Measurements from ENCODE around the gene CDC42BPG.

Gene CDC42BPG

DNA sequence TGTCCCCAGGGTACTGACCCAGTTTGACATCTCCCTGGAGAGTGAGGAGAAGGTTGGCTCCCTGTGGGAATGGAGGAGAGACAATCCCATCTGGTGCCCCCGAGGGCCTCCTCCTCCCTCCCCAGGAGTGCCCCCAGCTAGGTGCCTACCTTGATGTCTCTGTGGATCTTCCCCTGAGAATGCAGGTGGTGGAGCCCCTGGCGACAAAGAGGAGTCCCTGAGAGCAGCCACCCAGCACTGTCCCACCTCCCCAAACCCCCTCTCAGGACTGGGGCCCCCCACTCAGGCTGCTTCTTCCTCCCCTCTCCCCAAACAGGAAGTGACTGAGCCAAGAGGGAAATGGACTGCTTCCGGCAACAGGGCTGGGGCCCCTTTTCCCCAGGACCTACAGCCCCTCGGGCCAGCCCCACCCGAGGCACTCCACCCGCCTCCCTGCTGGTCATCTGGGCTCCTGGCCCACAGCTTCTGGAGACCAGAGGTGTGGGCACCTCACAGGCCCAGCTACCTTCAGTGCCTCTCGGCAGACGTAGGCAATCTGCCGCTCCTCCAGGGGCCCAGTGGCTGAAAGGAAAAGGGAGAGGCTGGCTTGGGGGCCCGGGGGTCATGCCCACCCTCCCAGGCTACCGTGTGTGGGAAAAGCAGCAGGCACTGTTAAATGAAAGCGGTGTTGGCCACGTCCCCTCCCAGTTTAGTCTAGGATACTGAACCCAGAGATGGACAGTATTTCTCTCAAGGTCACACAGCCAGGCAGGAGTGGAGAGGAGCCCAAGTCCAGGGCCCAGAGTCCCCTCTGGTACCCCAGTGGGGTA is 42.7 kb downstream of the CDC42BPG start:
- DNase-seq: no peak

DNA sequence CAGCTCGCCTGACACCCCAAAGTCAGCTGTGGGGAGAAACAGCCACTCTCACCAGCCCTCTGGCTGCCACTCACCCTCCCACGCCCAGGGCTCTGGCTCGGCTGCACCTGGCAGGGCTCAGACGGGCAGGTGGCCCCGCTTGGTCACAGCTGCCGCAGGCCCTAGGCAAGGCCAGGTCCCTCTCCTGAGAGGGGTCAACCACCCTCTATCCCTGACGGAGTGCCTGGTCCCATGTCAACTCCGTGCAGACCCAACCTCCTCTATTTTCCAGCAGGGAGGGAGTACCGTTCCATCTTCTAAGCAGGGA is 43.3 kb downstream of the CDC42BPG start:
- no peak for DNase-seq

DNA sequence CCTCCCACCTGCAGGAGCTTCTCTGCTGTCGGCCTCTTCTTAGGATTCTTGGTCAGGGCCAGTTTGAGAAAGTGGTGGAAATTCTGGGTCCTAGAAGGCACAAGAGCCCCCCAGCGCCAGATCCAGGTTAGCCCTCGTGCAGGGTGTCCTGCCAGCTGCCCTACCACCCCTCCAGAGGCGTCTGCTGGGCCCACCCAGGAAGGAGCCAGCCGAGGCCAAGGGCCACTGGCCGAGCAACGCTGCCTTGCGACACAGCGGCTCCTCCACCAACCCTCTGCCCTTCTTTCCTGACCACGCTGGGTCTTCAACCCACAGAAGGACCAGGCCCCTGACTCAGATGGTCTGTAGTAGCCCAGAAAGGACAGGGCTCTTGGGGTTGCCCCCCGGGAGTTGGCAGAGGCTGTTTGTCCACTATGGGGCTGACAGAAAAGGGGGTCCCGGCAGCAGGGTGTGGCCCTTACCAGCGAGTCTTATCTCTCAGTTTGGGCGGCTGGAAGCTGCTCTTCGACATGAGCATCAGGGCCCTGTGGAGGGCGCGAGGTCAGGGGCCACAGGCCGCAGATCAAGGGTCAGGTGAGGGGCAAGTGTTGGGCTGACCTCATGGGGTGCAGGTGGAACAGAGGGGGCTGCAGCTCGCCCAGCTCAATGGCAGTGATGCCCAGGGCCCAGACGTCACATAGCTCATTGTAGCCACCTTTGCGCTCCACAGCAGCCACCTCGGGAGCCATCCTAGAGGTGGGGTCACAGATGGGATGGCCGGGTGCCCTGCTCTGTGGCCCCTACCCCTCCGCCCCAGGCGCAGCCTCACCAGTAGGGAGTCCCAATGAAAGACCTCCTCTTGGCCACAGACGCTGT is 43.9 kb downstream of the CDC42BPG start:
- no peak for DNase-seq

DNA sequence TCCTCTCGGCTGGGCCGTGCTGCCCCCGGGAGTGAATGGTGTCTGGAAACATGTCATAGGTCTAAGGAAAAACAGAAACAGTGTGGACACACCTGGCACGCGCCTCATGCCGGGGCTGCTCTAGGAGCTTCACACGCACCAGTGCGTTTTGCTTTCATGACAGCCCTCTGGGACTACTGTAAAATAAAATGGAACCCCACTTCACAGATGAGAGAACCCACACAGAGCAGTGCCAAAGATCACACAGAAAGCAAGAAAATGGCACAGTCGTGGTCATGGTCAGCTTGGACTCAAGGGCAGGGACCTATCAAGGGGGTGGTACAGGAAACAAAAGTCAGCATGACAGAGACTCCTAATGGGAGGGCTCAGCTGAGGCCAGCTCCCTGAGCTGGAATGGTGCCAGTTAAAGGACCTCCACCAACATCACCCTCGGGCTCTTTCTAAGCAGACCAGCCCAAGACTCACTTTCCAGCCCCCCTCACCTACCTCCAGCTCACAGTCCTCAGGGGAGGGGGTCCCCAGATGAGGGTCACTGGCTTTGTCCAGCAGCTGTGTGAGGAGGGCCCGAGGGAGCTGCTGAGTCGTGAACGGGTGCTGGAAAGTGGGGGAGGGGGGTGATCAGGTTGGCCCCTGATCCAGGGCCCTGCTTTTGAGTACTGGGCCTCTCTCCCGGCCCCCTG is 44.7 kb downstream of the CDC42BPG start:
- DNase-seq: no peak

DNA sequence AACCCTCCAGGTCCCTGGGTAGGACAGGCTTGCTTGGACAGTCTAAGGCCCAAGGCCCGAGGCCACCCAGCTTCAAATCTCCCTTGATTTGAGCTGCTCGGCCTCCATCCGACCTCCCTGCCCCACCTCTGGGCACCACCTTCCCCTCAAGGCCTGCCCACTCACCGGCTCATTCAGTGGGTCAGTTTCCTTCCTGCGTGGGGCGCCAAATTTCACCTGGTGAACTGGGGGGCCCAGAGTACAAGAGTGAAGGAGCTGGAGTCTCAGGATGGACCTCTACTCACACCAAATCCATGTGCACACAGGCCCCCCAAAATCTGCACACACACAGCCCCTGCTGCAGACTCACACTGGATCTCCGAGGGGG is 45.2 kb downstream of the CDC42BPG start:
- DNase-seq: no peak

DNA sequence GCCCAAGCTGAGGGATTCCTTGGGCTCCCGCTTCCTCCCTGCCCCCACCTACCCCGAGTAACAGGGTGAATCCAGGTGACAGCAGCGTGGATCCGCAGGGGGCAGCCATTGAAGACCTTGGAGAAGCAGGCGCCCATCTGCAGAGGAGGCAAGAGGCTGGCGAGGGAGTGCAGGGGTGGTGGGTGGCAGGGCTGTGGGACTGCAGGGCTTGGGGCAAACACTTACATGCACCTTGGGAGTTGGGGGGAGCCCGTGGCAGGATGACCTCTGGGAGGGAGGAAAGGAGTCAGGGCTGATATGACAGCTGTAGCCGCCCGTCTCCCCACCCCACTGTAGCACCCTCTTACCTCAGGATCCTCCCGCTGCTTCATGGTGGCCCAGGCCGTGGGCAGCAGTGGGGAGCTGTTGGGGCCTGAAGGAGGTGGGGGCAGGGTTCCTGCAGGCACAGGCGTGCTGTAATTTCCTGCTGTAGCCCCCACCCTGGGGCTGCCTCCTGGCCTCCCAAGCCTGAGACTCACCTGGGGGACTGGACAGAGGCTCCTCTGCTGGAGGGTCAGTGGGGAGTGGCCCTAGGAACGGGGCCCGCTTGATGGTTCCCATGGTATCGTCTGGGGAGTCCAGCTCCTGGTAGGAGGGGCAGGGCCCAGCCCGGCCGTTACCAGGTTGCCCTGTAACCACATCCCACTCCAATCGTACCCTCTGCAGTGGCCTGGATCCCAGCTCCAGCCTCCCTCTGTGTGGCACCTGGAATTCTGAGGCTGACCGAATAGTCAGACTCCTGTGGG is 47.5 kb downstream of the CDC42BPG start:
- DNase-seq: no peak

DNA sequence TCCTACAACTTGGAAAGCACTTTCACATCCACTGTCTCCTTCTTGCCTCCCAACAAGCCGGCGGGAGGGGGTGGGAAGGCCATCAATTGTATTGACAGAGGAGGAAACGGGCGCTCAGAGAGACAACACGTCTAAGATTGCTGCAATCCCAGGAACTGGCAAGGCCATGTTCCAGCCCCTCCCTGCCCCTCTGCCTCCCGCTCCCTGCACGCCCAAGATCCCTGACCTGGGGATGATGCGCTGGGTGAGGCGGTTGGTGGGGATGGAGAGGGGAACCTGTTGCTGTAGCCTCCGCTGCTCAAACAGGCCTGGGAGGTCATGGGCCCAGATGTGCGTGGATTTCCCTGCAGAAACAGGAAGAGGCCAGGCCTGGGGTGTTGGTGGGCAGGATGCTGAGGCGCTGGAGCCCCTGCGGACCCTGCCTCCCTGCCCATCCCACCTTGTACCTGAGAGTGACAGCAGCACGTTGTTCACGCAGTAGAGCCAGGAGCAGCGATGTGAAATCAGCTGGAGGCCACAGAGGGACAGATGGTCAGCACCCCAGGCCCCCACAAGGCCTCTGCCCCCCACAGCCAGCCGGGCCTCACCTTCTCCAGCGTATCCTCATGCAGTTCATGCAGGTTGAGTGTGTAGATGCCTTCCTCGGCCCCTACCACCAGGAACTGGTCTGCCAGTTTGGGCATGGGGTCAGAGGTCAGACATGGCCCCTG is 48.3 kb downstream of the CDC42BPG start:
- DNase-seq: no peak

DNA sequence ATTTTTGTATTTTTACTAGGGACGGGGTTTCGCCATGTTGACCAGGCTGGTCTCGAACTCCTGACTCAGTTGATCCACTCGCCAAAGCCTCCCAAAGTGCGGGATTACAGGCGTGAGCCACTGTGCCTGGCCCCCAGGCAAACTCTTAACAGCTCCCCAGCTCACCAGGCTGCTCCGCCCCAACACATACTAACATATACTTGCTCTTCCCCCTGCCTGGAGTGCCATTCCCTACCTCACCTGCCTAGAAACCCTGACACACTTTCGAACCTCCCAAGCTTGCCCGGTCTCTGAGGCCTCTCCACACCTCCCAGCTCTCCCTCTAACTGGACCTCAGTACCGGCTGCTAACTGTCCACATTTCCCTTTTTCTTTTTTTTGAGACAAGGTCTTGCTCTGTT is 49.9 kb downstream of the CDC42BPG start:
- no peak for DNase-seq

DNA sequence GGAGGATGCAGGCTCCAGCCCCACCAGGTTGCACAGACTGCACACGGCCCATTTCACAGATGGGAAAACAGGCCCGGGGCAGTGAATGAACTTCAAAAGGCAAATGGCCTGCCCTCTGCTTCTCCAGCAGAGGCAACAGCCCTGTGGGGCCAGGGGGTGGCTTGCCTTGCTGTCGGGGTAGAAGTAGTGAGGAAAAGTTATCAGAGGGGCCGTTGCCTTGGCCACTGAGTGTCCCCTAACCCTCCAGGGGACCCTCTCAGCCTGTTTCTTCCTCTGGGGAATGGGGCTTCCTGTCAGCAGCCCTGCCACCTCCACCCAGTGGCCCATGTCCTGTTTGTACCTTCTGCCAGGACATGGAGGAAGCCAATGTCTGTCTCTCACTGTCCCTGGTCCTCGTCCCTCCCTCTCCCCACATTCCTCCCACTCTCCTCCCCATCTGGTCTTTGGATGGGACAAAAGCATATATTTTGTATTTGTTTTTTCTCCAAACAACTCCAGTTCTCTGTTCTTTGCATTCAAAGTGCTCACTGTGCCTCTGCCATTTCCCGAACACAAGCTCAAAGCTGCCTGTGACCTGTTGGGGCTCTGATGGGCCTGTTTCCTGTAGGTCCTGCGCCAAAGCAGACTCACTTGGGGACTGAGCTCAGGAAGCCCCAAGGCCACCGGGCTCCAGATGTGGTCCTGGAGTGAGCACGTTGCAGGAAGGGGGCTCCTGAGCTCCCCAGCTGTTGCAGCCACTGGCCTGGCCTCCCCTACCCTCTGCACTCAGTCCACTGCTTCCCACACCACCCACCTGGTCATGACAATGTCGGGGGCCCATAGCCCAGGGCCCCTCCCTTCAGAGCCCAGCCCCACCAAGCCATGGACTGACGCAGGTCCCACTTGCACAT is 50.9 kb downstream of the CDC42BPG start:
- no peak for DNase-seq

DNA sequence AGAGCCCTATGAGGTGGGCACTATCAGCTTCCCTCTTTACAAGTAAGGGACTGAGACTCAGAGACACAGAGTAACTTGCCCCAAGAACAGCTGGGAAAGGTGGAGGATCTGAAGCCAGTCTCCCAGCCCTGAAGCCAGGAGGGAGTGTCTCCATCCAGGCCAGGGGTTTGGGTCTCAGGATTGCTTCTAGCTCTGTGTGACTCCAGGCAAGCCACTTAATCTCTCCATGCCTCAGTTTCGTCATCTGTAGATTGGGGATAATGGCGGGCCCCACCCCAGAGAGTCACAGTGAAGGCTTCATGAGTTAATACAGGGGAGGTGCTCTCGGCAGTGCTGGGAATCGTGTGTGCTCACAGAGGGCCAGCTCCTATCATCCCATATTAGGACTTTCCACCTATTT is 52.0 kb downstream of the CDC42BPG start:
- no peak for DNase-seq

DNA sequence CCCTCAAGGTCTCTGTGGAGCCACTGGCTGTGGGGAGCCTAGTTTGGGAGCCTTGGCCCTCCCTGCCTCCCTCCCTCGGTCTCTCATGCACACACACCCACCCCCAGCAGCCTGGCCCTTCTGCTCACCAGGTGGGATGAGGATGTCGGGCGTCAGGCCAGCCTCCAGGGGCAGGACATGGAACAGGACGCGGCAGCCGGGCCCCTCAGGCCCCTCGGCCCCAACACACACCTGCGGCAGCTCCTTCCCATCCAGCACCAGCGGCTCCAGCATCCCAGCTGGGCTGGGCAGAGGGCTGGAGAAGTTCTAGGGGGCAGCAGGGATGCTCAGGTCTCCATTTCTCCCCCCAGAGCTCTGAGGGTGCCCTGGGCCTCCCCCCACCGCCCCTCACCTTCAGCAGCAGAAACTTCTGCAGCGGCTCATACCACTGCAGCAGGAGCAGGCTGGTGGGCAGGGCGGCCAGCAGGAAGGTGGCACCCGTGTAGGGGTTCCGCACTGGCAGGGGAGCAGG is 52.6 kb downstream of the CDC42BPG start:
- no peak for DNase-seq

DNA sequence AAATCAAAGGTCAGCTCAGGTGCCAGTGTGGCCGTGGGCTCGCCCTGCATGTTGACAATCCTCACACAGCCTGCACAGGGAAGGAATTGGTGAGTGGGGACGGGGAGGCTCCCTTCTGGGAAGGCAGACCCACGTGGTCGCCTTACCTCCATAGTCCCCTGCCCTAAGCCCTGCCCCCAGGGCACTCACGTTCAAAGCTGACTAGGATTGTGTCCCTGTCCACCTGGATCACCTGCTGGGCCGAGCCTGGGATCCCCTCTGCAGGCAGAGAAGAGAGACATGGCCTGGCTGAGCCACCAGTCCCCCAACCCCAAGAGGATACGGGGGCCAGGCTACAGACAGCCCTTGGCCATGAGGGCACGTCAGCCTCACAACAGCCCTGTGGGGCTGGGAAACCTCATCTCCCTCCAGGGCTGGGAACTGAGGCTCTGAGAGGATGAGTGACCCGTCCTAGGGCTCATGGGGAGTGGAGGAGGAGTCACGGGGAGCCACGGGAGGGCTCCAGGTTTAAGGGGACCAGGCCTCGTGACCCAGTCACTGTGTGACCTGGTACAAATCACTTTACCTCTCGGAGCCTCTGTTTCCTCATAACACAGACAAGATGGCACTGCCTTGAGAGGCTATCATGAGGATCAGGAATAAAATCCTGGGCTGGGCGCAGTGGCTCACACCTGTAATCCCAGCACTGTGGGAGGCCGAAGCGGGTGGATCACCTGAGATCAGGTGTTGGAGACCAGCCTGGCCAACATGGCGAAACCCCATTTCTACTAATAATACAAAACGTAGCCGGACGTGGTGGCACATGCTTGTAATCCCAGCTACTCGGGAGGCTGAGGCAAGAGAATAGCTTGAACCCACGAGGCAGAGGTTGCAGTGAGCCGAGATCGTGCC is 54.0 kb downstream of the CDC42BPG start:
- no peak for DNase-seq

DNA sequence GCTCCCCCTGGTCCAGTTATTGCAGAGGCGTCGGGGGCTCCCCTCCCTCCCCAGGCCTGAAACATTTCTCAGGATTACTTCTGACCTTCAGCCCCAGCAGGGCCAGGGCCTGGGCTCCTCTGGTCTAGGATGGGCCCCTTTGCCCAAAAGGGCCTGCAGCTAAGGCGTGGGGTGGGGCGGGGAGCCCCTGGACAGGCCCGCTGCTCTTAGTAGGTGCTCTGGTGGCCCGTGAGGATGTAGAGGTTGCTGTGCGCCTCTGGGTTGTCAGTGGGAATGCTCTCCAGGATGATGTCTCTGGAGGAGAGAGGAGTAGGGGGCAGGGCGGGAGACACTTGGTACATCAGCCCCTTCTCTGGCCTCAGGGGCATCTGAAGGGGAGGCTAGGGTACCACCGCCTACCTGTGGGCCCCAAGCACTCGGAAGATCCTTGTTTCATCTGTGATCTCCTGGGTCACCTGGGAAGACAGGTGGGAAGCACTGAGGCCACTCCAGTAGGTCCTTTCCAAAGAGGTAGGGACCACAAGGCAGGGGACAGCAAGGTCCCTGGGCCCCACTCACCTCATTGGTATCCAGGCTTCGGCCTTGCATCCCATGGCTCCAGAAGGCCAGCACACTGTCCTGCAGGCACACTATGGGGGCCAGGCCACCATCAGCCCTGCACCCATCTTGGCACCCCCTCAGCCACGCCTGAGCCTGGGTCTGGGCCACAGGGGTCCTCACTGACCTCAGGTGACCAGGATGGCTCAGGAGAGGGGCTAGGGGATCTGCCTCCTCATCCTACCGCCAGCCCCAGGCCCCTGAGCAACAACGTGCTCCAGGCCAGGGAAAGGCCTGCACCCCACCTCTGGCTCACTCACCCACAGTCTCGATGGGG is 54.9 kb downstream of the CDC42BPG start:
- DNase-seq: no peak

DNA sequence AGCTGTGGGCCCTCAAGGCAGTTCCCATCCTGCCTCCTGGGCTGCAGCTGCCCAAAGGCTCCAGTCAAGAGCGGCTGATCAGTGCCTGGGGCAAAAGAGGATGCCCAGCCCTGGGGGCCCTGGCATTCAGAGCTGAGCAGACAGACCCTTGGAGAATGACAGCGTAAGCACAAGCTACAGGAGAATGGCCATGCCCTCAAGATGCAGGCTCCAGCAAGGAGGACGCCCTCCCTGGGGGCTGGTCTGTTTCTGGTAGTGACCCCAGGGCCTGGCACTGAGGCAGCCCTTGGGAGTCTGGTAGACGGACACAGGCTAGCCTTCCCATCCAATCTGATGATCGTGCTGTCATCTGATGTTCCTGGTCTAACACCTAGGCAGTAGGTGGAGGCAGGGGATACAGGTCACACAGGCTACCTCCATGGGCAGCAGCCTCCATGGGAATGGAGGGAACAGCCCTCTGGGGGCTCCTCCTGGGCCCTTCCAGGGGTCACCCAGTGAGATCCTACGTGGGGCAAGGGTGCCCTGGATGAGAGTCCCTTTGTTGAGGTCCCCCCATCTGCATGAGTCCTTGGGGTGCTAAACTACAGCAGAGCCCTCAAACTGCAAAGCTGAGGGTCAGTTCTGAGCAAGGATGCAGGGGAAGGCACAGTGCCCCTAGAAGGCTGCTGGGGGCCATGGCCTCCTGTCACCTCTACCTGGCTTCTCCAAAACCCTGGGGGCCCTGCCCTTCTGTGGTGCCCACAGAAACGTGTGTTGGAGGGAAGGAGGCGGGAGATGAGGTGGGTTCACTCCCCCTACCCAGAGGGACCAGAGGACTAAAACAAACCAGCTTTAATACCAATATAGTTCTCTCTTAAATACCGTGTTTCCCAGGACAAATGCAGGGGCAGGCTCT is 55.9 kb downstream of the CDC42BPG start:
- DNase-seq: no peak

DNA sequence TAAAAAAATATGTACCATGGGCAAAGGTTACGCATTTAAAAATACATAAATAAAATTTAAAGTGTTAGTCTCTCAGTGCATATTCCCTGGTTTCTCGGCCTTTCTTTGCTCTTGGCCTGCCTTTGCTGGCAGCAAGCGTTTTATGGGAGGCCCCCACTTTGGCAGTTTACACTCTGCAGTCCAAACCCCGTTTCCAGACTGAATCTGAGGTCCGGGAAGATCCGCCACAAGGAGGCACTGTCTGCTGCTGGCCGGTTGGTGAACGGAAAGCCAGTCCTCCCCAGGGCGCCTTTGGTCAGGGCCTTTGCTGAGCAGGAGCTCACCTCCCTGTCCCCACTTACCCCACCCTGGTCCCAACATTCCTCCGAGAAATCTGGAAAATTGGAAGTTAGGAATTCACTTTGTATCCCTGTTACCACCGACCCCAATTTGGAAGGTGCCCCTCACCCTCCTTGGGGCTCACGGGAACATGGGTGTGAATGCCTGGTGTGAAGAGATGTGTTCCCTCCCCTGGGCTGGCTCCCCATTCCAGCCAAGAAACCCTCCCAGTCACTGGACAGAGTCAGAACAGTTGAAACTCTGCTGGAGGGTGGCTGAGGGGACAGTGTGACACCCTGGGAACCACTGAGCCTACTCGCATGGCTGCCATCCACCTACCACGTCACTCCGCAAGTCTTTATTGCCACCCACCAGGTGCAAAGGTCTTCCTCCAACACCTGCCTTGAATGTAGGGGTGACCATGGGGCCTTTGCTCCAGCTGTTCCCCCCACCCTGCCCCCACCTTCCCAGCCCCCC is 56.7 kb downstream of the CDC42BPG start:
- DNase-seq: peak; percentile 19

DNA sequence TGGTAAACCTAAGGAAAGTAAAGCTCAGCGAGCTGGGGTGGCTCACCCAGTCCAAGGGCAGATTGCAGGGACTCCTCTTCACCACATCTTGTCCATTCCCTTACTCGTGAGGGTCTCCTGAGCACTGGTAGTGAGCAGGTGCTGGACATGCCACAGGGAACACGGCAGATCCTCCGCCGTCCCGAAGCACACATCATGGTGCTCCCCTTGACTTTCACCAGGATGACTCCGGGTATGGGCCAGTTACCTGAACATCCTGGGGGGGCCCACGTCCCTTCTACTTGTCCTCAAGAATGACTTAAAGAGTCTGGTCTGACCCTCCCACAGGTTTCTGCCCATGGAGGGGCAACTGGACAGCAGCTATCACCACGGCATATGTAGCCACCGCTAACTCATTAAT is 58.1 kb downstream of the CDC42BPG start:
- DNase-seq: no peak

Measured in fibroblast of skin of right quadriceps (primary cell).